HL-60 (cell line): ENCODE results near the gene DPP10.

Experiments used
- DNase-seq, 2 experiments: peaks; one replicate each; pipeline ENCODE4 v3.0.0-alpha.2; 2010 to 2020; ENCODE audit warnings: low read depth in 1 of 2, low spot score in 1 of 2
- H3K27ac ChIP-seq: fragments of 250-450 bp; sonication (Bioruptor Pico); replicated peaks from 2 replicates; pipeline ENCODE4 v1.5.1; 2020; ENCODE audit warnings: mild to moderate bottlenecking, moderate library complexity
- H3K27me3 ChIP-seq: fragments of 250-450 bp; sonication (Bioruptor Pico); 2 replicates; pipeline ENCODE4 v1.5.1; 2021; ENCODE audit warnings: mild to moderate bottlenecking, moderate library complexity; ENCODE audit not compliant: insufficient read depth, poor library complexity, severe bottlenecking
- H3K4me3 ChIP-seq: replicated peaks from 2 replicates; pipeline ENCODE4 v1.5.1; 2011; ENCODE audit warnings: mild to moderate bottlenecking, control low read depth, low read length; ENCODE audit not compliant: insufficient read depth
- GABPA ChIP-seq: IDR thresholded peaks from 2 replicates; pipeline ENCODE4 v1.6.1; 2012; ENCODE audit warnings: low read depth
- POLR2AphosphoS5 ChIP-seq: IDR thresholded peaks from 2 replicates; pipeline ENCODE4 v1.6.1; 2012; ENCODE audit warnings: low read depth
- SPI1 ChIP-seq: IDR thresholded peaks from 2 replicates; pipeline ENCODE4 v1.6.1; 2012; ENCODE audit warnings: low read depth, mild to moderate bottlenecking, borderline replicate concordance
- TF ChIP-seq, protein P1 (sequence below): IDR thresholded peaks from 2 replicates; pipeline ENCODE4 v1.6.1; 2012; ENCODE audit warnings: low read depth; ENCODE audit not compliant: insufficient replicate concordance
- TF ChIP-seq, protein P2 (sequence below): IDR thresholded peaks from one replicate; pipeline ENCODE4 v1.5.1; 2011; ENCODE audit warnings: low read length, control low read depth, inconsistent platforms; ENCODE audit not compliant: insufficient read depth

Gene DPP10

DNA sequence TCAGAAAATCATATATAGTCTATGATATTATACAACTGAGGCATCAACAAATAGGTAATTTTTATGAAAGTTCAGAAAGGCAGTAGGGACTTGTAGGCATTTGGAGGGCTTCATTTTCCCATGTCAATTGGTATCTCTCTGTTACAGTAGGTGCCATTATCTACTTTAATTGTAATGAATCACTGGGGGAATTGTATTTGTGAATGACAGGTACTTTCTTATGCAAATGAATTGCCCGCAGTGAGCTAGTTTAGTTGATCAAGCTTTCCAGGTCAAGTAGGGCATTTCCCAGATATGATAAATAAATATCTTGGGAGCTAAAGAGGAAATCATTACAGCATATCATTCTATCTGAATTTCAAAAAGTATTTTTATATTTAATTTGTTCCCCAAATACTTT, 1116.3 kb downstream of the DPP10 start:
- Histone ChIP-seq H3K4me3 (no peak overlapping the region), H3K27ac (no peak overlapping the region), H3K27me3 (no peaks in the 10 kb centered on the region)
- TF ChIP-seq, protein P1, sequence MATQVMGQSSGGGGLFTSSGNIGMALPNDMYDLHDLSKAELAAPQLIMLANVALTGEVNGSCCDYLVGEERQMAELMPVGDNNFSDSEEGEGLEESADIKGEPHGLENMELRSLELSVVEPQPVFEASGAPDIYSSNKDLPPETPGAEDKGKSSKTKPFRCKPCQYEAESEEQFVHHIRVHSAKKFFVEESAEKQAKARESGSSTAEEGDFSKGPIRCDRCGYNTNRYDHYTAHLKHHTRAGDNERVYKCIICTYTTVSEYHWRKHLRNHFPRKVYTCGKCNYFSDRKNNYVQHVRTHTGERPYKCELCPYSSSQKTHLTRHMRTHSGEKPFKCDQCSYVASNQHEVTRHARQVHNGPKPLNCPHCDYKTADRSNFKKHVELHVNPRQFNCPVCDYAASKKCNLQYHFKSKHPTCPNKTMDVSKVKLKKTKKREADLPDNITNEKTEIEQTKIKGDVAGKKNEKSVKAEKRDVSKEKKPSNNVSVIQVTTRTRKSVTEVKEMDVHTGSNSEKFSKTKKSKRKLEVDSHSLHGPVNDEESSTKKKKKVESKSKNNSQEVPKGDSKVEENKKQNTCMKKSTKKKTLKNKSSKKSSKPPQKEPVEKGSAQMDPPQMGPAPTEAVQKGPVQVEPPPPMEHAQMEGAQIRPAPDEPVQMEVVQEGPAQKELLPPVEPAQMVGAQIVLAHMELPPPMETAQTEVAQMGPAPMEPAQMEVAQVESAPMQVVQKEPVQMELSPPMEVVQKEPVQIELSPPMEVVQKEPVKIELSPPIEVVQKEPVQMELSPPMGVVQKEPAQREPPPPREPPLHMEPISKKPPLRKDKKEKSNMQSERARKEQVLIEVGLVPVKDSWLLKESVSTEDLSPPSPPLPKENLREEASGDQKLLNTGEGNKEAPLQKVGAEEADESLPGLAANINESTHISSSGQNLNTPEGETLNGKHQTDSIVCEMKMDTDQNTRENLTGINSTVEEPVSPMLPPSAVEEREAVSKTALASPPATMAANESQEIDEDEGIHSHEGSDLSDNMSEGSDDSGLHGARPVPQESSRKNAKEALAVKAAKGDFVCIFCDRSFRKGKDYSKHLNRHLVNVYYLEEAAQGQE, result no peak
- no peak for TF ChIP-seq GABPA
- no peak for TF ChIP-seq POLR2AphosphoS5
- no peak for TF ChIP-seq SPI1
- TF ChIP-seq, protein P2, sequence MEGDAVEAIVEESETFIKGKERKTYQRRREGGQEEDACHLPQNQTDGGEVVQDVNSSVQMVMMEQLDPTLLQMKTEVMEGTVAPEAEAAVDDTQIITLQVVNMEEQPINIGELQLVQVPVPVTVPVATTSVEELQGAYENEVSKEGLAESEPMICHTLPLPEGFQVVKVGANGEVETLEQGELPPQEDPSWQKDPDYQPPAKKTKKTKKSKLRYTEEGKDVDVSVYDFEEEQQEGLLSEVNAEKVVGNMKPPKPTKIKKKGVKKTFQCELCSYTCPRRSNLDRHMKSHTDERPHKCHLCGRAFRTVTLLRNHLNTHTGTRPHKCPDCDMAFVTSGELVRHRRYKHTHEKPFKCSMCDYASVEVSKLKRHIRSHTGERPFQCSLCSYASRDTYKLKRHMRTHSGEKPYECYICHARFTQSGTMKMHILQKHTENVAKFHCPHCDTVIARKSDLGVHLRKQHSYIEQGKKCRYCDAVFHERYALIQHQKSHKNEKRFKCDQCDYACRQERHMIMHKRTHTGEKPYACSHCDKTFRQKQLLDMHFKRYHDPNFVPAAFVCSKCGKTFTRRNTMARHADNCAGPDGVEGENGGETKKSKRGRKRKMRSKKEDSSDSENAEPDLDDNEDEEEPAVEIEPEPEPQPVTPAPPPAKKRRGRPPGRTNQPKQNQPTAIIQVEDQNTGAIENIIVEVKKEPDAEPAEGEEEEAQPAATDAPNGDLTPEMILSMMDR, result no peak
- no peak for DNase-seq

DNA sequence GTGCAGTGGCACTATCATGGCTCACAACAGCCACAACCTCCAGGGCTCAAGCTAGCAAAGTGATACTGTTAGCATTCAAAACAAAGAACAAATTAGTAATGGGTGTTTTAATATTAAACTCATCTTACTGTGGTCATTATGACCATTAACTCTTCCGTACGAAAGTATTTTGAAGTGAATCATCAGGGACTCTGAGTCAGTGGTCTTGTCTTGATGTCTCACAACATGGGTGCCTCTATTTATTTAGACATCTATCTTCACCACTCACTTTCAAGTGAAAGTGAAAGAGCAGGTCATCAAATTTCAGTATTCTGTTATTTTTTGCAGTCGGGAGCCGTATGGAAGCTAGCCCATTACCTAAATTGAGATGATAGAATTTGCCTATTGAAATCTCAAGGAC, 1118.2 kb downstream of the DPP10 start:
- DNase-seq, result no peak
- Histone ChIP-seq H3K27ac (no peak overlapping the region), H3K4me3 (no peak overlapping the region), H3K27me3 (no peaks in the 10 kb centered on the region)
- TF ChIP-seq, protein P2, result no peak
- TF ChIP-seq GABPA, result no peak
- TF ChIP-seq SPI1, result no peak
- TF ChIP-seq, protein P1, result no peak
- TF ChIP-seq POLR2AphosphoS5, result no peak

DNA sequence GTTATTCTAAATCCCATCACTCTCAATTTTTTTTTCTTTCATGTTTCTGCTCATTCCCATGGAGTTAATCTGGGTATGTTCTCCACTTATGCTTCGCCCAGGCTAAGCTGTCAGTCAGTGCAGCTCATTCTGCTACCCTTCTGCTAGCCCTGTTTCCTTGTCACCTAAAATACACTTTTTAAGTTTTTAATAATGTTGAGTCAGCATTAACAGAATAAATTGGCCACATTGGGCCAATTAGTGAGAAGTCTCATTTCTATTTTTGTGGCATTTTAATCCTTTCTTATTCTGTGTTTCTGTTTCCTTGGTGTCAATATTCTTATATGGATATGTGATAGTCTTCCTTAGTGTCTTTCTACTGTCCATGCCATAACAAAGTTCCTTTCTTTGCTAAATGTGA, 1126.2 kb downstream of the DPP10 start:
- no peaks in the 10 kb centered on the region for H3K27me3 ChIP-seq
- H3K27ac ChIP-seq, result no peak overlapping the region
- TF ChIP-seq GABPA, result no peak
- TF ChIP-seq POLR2AphosphoS5, result no peak
- TF ChIP-seq SPI1, result no peak
- TF ChIP-seq, protein P1, result no peak
- TF ChIP-seq, protein P2, result no peak
- H3K4me3 ChIP-seq, result no peak overlapping the region
- no peak for DNase-seq
